Vagina (tissue), 2 donors: Measurements from ENCODE around the gene TRAPPC10.
"Not testable (repeated sequence)": the region's sequence is repeated elsewhere in the genome, so short reads cannot be mapped to it uniquely, and the experiment has no call there.

Experiments
- POLR2A ChIP-seq, 2 donors: fragments of 450-650 bp; IDR thresholded peaks; one replicate each; pipeline ENCODE4 v1.6.1; 2017; ENCODE audit warnings: antibody characterized with exemption in 2 of 2, mild to moderate bottlenecking in 2 of 2, moderate library complexity in 2 of 2
- POLR2AphosphoS5 ChIP-seq, 2 donors: sonication (generic); formaldehyde crosslinking; IDR thresholded peaks; one replicate each; pipeline ENCODE4 v1.9.0; 2017; ENCODE audit warnings: antibody characterized with exemption in 2 of 2, mild to moderate bottlenecking in 2 of 2, low read depth in 1 of 2; ENCODE audit not compliant: insufficient read depth in 1 of 2
- TF ChIP-seq, protein P1 (sequence below), 3 experiments: fragments of 450-650 bp in 2 of 3; fragments of 200-600 bp in 1 of 3; sonication (generic) in 1 of 3; IDR thresholded peaks; one replicate each; pipeline ENCODE4 v1.5.1; 2017 to 2019; ENCODE audit warnings: antibody characterized with exemption in 3 of 3, mild to moderate bottlenecking in 2 of 3, moderate library complexity in 2 of 3

DNA sequence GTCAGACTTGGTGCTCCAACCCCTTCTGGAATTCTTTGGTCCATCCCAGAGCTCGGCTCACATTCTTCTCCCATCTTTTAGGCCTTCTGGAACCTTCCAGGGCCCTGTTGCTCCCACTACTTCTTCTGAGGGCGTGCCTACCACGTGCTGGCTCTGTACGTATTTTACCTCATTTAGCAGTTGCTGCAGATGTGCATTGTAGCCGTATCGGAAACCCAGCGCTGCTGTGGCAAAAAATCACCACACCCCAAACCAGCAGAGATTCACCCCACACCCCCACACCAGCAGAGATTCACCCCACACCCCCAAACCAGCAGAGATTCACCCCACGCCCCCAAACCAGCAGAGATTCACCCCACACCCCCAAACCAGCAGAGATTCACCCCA, 143.9 kb downstream of the TRAPPC10 start:
- not testable (repeated sequence) for TF ChIP-seq POLR2AphosphoS5 (IDR thresholded peaks at IDR 0.05; ENCODE audit: insufficient read depth in 1 of 2, low read depth in 1 of 2); POLR2A (IDR thresholded peaks at IDR 0.05)
- TF ChIP-seq, protein P1, sequence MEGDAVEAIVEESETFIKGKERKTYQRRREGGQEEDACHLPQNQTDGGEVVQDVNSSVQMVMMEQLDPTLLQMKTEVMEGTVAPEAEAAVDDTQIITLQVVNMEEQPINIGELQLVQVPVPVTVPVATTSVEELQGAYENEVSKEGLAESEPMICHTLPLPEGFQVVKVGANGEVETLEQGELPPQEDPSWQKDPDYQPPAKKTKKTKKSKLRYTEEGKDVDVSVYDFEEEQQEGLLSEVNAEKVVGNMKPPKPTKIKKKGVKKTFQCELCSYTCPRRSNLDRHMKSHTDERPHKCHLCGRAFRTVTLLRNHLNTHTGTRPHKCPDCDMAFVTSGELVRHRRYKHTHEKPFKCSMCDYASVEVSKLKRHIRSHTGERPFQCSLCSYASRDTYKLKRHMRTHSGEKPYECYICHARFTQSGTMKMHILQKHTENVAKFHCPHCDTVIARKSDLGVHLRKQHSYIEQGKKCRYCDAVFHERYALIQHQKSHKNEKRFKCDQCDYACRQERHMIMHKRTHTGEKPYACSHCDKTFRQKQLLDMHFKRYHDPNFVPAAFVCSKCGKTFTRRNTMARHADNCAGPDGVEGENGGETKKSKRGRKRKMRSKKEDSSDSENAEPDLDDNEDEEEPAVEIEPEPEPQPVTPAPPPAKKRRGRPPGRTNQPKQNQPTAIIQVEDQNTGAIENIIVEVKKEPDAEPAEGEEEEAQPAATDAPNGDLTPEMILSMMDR (IDR thresholded peaks at IDR 0.05), result not testable (repeated sequence)
